Measurements from ENCODE around the gene FBXO47.

The FBXO47 gene

GRCh38 chr17:38899421-38899820 is 67.8 kb downstream of the FBXO47 start:
- DNase-seq = no peak

GRCh38 chr17:38898812-38899348 is 68.3 kb downstream of the FBXO47 start:
- DNase-seq = no peak

GRCh38 chr17:38898291-38898679 is 68.9 kb downstream of the FBXO47 start:
- DNase-seq = no peak

- no peak for DNase-seq
Measured at GRCh38 chr17:38897671-38898290, 69.4 kb downstream of the FBXO47 start.

GRCh38 chr17:38897176-38897575 is 70.0 kb downstream of the FBXO47 start:
- DNase-seq = no peak

GRCh38 chr17:38896346-38896954 is 70.8 kb downstream of the FBXO47 start:
- no peak for DNase-seq

GRCh38 chr17:38894276-38894675 is 72.9 kb downstream of the FBXO47 start:
- no peak for DNase-seq

GRCh38 chr17:38893607-38894006 is 73.6 kb downstream of the FBXO47 start:
- DNase-seq = no peak

- DNase-seq = no peak
Measured at GRCh38 chr17:38893113-38893512, 74.1 kb downstream of the FBXO47 start.

- DNase-seq = no peak
Measured at GRCh38 chr17:38892620-38893019, 74.6 kb downstream of the FBXO47 start.

GRCh38 chr17:38892083-38892482 is 75.1 kb downstream of the FBXO47 start:
- DNase-seq = no peak

- no peak for DNase-seq
Measured at GRCh38 chr17:38891441-38891840, 75.8 kb downstream of the FBXO47 start.

GRCh38 chr17:38890410-38890746 is 76.8 kb downstream of the FBXO47 start:
- no peak for DNase-seq

GRCh38 chr17:38889745-38890409 is 77.3 kb downstream of the FBXO47 start:
- DNase-seq = no peak

GRCh38 chr17:38888842-38889241 is 78.4 kb downstream of the FBXO47 start:
- DNase-seq = no peak

- DNase-seq = no peak
Measured at GRCh38 chr17:38886643-38887010, 80.6 kb downstream of the FBXO47 start.

All from fibroblast of skin of right biceps (primary cell).